Measurements from ENCODE around the gene PPEF1. TPM values are rescaled to one million over a fixed set of nuclear protein-coding genes. Genes with fewer than 3 reads are reported as not detected.

Gene PPEF1
- total and polyA plus RNA-seq, 2 of the 4 experiments (the other 2 are of a cell fraction) = not detected

DNA sequence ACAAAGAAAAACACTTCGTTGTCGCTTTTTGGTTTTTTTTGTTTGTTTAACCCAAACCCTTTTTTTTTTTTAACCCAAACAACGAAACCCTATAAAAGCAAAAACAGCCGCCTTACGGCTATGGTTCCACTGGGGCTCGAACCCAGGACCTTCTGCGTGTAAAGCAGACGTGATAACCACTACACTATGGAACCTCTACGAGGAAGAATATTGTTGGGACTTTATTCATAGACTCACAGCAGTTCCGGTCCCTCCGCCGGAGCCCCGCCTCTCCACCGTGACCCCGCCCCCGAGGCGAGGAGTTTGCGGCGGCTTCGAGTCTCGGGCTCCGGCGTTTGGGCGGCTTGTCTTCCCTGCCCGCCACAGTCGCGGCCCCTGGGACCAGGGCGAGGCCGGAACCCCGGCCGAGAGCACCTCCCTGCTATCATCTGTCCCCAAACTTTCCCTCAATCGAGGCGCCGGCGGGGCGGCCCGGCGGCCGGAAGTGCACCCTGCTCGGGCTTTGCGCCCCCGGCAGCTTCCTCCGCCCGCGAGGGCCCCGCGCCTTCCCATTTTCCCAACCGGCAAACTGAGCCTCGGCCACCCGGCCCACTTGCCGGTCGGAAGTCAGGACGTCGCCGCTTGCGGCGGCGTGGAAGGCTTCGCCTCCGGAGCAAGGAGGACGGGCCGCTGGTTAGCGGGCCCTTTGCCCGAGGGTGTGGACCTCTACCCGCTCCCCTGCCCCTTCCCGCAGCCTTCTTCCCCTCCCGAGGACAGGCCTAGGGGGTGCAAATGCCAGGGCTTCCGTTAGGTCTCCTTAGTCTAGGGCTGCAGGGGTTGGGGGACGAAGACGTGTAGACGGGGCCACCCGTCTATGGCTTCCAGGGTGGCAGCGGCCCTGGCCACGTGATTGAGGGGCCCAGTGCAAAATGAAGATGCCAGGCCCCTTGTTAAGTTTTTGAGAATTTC, 32.4 kb upstream of the PPEF1 start:
- Histone ChIP-seq H3K27me3 (ENCODE audit: control insufficient read depth, insufficient read depth, low read length) (no peaks in the 10 kb centered on the region), H4K5ac (ENCODE audit: low read depth, low read length) (peak overlapping the region; percentile 30; the same call in 1 of the 2 replicates), H4K8ac (ENCODE audit: low read depth in 2 of 2, low read length in 2 of 2) (peak overlapping the region; percentile 37 to 87; a peak in 1 of 4 replicates), H3K18ac (ENCODE audit: low read depth, low read length) (no peak overlapping the region), H2BK5ac (ENCODE audit: low read depth, low read length, poor library complexity, severe bottlenecking) (no peak overlapping the region), H2BK120ac (ENCODE audit: low read depth, low read length) (no peak overlapping the region), H3K27ac (ENCODE audit: insufficient read depth, low read length) (peak overlapping the region; percentile 48), H2AK5ac (ENCODE audit: low read depth, low read length) (no peak overlapping the region), H3K56ac (ENCODE audit: extremely low read depth, insufficient read depth, low read length) (no peak overlapping the region), H3K36me3 (ENCODE audit: control insufficient read depth, insufficient read depth, low read length) (no peaks in the 10 kb centered on the region), H3K23ac (ENCODE audit: low read depth, low read length) (no peak overlapping the region), H2BK20ac (ENCODE audit: low read depth, low read length) (no peak overlapping the region), H4K20me1 (ENCODE audit: insufficient read depth, low read length) (no peaks in the 10 kb centered on the region), H2AFZ (replicated peaks; ENCODE audit: low read length, poor library complexity) (peak overlapping the region; percentile 88), H3K9me3 (ENCODE audit: control insufficient read depth, insufficient read depth, low read length) (no peaks in the 10 kb centered on the region), H3K4ac (ENCODE audit: low read depth, low read length) (no peak overlapping the region), H4K91ac (ENCODE audit: insufficient read depth, low read depth, low read length) (no peak overlapping the region), H3K79me1 (ENCODE audit: low read depth in 1 of 2, low read length in 2 of 2) (no peaks in the 10 kb centered on the region), H2AK9ac (replicated peaks; ENCODE audit: low read depth, low read length, poor library complexity) (peak overlapping the region; percentile 11), H3K4me3 (ENCODE audit: insufficient read depth, low read depth, low read length) (peak overlapping the region; percentile 70), H3K4me1 (ENCODE audit: control insufficient read depth, insufficient read depth, low read length) (no peaks in the 10 kb centered on the region), H3K14ac (replicated peaks; ENCODE audit: low read depth, low read length) (no peak overlapping the region), H3K9ac (ENCODE audit: low read depth, low read length) (peak overlapping the region; percentile 68), H3K4me2 (ENCODE audit: low read depth, low read length) (peak overlapping the region; percentile 56), H3K9me1 (ENCODE audit: insufficient read depth, low read length) (no peaks in the 10 kb centered on the region), H2BK15ac (ENCODE audit: low read depth, low read length) (no peak overlapping the region)
- peak; percentile 90 for ATAC-seq (ENCODE audit: low read depth)
- WGBS, 2 experiments (ENCODE audit: extremely low coverage in 2 of 2, insufficient read length in 1 of 2) = 26% methylated on average over 36 of the region's 74 CpGs; no CpG with 5 or more reads in 1 of the 2 experiments
- peak; percentile 54 for DNase-seq
- BruUV-seq (replicated peaks) = no TSS peak
- in situ Hi-C loops (cut with MboI; ENCODE audit: low sequenced_read_pairs) = no loop called here
- POLR2A ChIA-PET (ENCODE audit: unreplicated experiment) = interaction anchor here (0.6 to 0.7 kb wide), 2 partner anchors 56 to 101 kb away, joined by 3 to 5 read pairs; no protein-coding TSS in a partner anchor
- intact Hi-C loops (cut with micrococcal nuclease) = loop anchor here (2.0 to 5.0 kb wide), 2 partner anchors 212 to 250 kb away; partner anchors contain the start of gene CDKL5
- TF ChIP-seq RAD21 (IDR thresholded peaks at IDR 0.05; ENCODE audit: low read length) = no peak
- TF ChIP-seq FOS (IDR thresholded peaks at IDR 0.05; ENCODE audit: low read depth, low read length) = peak; percentile 88
- TF ChIP-seq, protein P1, sequence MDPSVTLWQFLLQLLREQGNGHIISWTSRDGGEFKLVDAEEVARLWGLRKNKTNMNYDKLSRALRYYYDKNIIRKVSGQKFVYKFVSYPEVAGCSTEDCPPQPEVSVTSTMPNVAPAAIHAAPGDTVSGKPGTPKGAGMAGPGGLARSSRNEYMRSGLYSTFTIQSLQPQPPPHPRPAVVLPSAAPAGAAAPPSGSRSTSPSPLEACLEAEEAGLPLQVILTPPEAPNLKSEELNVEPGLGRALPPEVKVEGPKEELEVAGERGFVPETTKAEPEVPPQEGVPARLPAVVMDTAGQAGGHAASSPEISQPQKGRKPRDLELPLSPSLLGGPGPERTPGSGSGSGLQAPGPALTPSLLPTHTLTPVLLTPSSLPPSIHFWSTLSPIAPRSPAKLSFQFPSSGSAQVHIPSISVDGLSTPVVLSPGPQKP (IDR thresholded peaks at IDR 0.05; ENCODE audit: borderline replicate concordance, low read depth, low read length) = peak; percentile 71; the same call in 1 of the 2 replicates
- TF ChIP-seq, protein P2, sequence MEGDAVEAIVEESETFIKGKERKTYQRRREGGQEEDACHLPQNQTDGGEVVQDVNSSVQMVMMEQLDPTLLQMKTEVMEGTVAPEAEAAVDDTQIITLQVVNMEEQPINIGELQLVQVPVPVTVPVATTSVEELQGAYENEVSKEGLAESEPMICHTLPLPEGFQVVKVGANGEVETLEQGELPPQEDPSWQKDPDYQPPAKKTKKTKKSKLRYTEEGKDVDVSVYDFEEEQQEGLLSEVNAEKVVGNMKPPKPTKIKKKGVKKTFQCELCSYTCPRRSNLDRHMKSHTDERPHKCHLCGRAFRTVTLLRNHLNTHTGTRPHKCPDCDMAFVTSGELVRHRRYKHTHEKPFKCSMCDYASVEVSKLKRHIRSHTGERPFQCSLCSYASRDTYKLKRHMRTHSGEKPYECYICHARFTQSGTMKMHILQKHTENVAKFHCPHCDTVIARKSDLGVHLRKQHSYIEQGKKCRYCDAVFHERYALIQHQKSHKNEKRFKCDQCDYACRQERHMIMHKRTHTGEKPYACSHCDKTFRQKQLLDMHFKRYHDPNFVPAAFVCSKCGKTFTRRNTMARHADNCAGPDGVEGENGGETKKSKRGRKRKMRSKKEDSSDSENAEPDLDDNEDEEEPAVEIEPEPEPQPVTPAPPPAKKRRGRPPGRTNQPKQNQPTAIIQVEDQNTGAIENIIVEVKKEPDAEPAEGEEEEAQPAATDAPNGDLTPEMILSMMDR (conservative IDR thresholded peaks at IDR 0.05; ENCODE audit: low read depth, low read length) = no peak
- TF ChIP-seq CEBPB (IDR thresholded peaks at IDR 0.05; ENCODE audit: low read depth, low read length) = no peak
- TF ChIP-seq RFX5 (IDR thresholded peaks at IDR 0.05; ENCODE audit: low read depth, low read length) = no peak
- no peak for TF ChIP-seq CHD1 (IDR thresholded peaks at IDR 0.05; ENCODE audit: low read depth, low read length)
- no peak for TF ChIP-seq MAFK (IDR thresholded peaks at IDR 0.05; ENCODE audit: low read depth, low read length)
- no peak for TF ChIP-seq BHLHE40 (IDR thresholded peaks at IDR 0.05; ENCODE audit: low read depth, low read length)
- TF ChIP-seq, protein P3, sequence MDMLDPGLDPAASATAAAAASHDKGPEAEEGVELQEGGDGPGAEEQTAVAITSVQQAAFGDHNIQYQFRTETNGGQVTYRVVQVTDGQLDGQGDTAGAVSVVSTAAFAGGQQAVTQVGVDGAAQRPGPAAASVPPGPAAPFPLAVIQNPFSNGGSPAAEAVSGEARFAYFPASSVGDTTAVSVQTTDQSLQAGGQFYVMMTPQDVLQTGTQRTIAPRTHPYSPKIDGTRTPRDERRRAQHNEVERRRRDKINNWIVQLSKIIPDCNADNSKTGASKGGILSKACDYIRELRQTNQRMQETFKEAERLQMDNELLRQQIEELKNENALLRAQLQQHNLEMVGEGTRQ (IDR thresholded peaks at IDR 0.05; ENCODE audit: low read depth, low read length) = no peak
- TF ChIP-seq MAZ (IDR thresholded peaks at IDR 0.05; ENCODE audit: borderline replicate concordance, low read depth, low read length) = peak; percentile 18; the same call in 1 of the 2 replicates
- TF ChIP-seq POLR2A (IDR thresholded peaks at IDR 0.05; ENCODE audit: low read depth, low read length) = no peak
- no peak for TF ChIP-seq RCOR1 (IDR thresholded peaks at IDR 0.05; ENCODE audit: insufficient replicate concordance, low read length)
- CTCF ChIA-PET = no interaction called here
- dilution Hi-C loops (cut with HindIII; ENCODE audit: low sequenced_read_pairs, unreplicated experiment) = no loop called here
